HG03175 (cell line): ENCODE data around the gene KRT81.
"Not testable (repeated sequence)": the region's sequence is repeated elsewhere in the genome, so short reads cannot be mapped to it uniquely, and the experiment has no call there.

ENCODE experiments used
- ATAC-seq: cut with Tn5 transposase; IDR thresholded peaks from one replicate; pipeline ENCODE4 v1.9.1; 2021; ENCODE audit warnings: mild to moderate bottlenecking, moderate library complexity; ENCODE audit not compliant: unreplicated experiment

The KRT81 gene

GRCh38 chr12:52318241-52318990 lies 27.1 kb upstream of the KRT81 start:
- ATAC-seq, result no peak

- no peak for ATAC-seq
These were observed 26.2 kb upstream of the KRT81 start for GRCh38 chr12:52317468-52318052.

GRCh38 chr12:52316701-52317100 lies 25.4 kb upstream of the KRT81 start:
- ATAC-seq, result no peak

- ATAC-seq, result no peak
These were observed 25.0 kb upstream of the KRT81 start for GRCh38 chr12:52316290-52316689.

- ATAC-seq, result not testable (repeated sequence)
These were observed 24.4 kb upstream of the KRT81 start for GRCh38 chr12:52315721-52316120.

- ATAC-seq, result no peak
These were observed 23.2 kb upstream of the KRT81 start for GRCh38 chr12:52314511-52314910.

- ATAC-seq, result no peak
These were observed 22.6 kb upstream of the KRT81 start for GRCh38 chr12:52313926-52314325.

GRCh38 chr12:52313461-52313860 lies 22.1 kb upstream of the KRT81 start:
- ATAC-seq, result no peak

- no peak for ATAC-seq
These were observed 20.8 kb upstream of the KRT81 start for GRCh38 chr12:52312086-52312485.

GRCh38 chr12:52311285-52311648 lies 19.9 kb upstream of the KRT81 start:
- ATAC-seq, result no peak

GRCh38 chr12:52310622-52311284 lies 19.4 kb upstream of the KRT81 start:
- ATAC-seq, result no peak

GRCh38 chr12:52308806-52309425 lies 17.6 kb upstream of the KRT81 start:
- no peak for ATAC-seq

GRCh38 chr12:52307836-52308805 lies 16.8 kb upstream of the KRT81 start:
- no peak for ATAC-seq

GRCh38 chr12:52306731-52307130 lies 15.4 kb upstream of the KRT81 start:
- no peak for ATAC-seq

GRCh38 chr12:52305921-52306705 lies 14.8 kb upstream of the KRT81 start:
- no peak for ATAC-seq

GRCh38 chr12:52304941-52305411 lies 13.6 kb upstream of the KRT81 start:
- peak; percentile 97 for ATAC-seq

- ATAC-seq, result not testable (repeated sequence)
These were observed 11.0 kb upstream of the KRT81 start for GRCh38 chr12:52302242-52302914.

GRCh38 chr12:52301721-52302120 lies 10.4 kb upstream of the KRT81 start:
- ATAC-seq, result not testable (repeated sequence)
